Measurements from ENCODE around the gene PPP1R16B.
A peak's percentile ranks its signal among the peaks of the same experiment; 100 is the strongest.
"Not testable (repeated sequence)": the region's sequence is repeated elsewhere in the genome, so short reads cannot be mapped to it uniquely, and the experiment has no call there.

The PPP1R16B gene

DNA sequence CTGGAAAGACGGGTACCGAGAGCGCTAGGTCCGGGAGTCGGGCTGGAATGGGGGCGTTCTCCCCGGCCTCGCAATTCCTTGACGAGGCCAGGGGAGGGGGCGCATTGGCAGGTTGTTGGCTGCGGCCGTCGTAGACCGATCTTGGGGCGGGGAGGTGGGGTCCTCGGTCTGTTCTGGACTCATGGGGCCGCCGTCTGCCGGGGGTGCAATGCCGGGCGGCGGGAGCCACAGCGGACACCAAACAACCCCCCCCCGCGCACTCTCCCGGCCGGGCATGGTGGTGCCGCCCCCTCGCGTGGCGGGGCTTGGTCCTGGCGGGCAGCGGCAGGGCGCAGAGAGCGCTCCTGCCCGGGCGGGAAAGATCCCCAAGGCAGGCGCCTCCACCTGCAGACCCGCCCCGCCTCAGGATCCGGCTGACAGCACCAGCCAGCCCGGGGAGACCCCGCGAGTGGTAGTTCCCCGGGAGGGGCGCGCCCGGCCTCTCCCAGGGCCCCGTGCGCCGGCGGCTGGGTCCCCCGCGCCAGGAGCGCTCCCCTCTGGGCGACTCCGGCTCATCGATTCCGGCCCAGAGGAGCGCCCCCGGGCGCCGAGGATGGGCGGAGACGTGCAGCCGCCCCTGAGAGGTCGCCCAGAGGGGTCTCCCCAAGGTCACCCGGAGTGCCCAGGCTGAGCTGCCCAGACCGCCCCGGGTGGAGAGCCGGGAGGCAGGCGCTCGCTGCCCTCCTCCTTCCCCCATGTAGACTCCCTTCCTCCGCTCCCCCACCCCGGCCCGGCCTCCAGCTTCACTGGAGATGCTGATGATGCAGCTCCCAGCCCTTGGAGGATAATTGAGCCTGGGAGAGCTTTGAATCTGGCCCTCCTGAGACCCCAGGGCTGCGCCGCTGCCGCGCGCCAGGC, 709 bp downstream of the PPP1R16B start:
- FAIRE-seq (no peak), DNase-seq (ENCODE audit: insufficient read length, low spot score) (no peak)
- no peak for TF ChIP-seq POLR2A (IDR thresholded peaks at IDR 0.05; ENCODE audit: low read depth, low read length)

DNA sequence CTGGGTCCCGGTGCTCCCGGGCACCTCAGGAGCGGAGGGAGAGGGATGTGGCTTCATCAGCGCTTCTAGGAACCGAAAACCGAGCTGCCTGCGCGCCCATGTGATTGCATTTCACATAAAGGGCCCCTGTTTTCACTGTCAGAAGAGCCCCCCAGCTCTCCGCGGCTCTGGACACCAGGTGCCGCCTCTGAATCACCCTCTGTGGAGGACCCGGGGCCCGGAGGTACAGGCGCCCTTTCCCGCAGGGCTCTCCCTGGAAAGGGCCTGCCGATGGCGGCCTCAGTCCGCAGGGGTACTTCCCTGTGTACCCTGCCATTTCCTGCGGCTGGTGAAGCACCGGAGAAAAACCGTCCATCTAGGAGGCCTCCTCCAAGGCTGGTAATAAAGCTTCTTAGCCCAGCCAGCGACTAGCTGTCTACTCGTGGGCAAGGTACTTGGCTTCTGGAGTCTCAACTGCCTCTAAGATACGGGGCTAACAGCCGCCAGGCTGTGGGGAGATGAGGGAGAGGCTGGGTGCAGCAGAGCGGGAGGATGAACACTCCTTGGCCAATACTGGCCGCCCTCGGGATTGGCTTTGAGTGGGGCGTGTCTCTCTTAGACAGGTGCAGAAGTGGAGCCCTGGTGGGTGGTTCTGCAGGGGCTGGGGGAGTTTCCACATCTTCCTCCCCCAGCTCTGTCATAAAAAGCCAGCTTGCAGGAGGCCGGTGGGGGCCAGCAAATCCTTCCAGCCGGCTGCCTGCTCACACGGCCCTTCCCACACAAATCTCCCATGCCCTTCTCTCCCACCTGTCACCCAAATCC, 1.6 kb downstream of the PPP1R16B start:
- no peak for DNase-seq (ENCODE audit: insufficient read length, low spot score)
- FAIRE-seq, result no peak
- TF ChIP-seq POLR2A (IDR thresholded peaks at IDR 0.05; ENCODE audit: low read depth, low read length), result no peak

DNA sequence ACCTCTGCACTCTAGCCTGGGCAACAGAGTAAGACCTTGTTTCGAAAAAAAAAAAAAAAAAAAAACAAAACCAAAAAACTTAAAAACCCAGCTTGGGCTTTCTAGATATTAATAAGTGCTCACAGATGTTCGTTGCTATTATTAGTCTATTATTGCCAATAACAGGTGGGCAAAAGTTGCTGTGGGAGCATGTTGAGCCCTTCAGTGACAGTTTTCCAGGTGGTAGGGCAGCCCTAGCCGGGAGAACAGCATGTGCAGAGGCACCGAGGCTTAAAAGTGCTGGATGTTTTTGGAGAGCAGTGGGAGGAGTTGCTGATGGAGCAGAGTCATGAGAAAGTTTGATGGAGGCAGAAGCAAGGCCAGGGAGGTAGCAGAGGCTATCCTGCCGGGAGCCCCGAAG, 4.4 kb downstream of the PPP1R16B start:
- TF ChIP-seq POLR2A (IDR thresholded peaks at IDR 0.05; ENCODE audit: low read depth, low read length), result no peak
- no peak for FAIRE-seq
- DNase-seq (ENCODE audit: insufficient read length, low spot score), result no peak

DNA sequence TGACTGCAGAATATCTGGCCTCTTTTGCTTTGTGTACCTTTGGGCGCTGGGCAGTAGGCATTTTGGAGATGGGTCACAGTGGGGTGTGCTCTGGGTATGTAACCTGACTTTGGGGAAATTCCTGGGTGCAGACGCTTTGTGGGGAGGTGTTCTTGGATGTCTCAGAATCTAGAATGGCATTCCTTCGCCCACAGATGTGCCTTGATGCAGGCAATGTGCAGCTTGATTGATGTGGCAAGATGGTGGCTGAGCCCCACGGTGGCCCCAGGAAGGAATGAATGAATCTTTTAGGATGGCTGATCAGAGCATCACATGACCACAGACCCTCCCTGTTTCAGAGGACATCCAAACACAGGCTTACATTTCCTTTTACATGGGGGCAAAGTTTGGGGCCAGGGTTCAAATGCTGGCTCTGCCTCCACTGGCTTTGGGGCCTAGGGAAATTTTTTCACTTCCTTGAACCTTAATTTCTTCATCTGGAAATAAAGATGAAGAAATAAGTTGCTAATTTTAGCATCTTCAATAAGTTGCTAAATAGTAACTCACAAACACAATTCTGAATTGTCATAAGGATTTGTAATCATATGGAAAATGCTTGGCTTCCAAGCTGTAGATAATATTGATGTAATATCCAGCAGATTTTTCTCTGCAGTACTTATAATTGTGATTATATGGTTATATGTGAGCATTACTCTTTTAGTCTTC, 5.6 kb downstream of the PPP1R16B start:
- DNase-seq (ENCODE audit: insufficient read length, low spot score) (no peak), FAIRE-seq (no peak)
- TF ChIP-seq POLR2A (IDR thresholded peaks at IDR 0.05; ENCODE audit: low read depth, low read length), result no peak

DNA sequence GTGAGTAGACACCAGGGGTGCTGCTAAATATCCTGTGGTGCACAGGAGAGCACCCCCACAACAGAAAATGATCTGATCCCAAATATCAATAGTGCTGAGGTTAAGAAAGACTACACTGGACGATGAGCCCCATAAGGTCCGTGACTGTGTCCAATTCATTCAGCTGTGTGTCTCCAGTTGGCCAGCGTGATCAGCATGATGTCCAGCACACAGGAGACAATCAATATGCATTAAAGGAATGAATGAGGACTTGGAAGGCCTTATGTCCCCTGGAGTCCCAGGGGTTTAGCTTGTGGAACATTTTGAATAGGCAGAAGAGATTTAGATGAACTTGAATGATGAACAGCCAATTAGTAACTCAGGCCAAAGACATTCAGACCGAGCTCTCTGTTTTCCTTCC, 6.3 kb downstream of the PPP1R16B start:
- FAIRE-seq (no peak), DNase-seq (ENCODE audit: insufficient read length, low spot score) (no peak)
- no peak for TF ChIP-seq POLR2A (IDR thresholded peaks at IDR 0.05; ENCODE audit: low read depth, low read length)

DNA sequence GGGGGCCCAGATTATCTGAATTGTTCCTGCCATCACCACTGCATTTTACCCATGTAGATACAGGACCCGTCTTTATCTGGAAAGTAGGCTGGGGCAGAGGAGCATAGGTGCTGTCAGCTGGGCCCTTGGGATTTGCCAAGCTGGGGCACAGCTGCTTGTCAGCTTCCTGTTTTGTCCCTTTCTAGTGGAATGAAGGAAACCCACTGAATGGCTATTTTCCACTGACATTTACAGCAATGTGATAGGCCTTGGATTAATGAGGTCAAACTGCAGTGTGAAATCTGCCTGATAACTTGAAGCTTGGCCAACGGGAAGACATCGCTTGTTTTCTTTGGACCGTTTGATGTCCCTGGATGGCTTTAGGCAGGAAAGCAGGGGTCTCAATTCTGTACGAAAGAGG, 6.7 kb downstream of the PPP1R16B start:
- DNase-seq (ENCODE audit: insufficient read length, low spot score), result no peak
- FAIRE-seq, result no peak
- TF ChIP-seq POLR2A (IDR thresholded peaks at IDR 0.05; ENCODE audit: low read depth, low read length), result no peak

DNA sequence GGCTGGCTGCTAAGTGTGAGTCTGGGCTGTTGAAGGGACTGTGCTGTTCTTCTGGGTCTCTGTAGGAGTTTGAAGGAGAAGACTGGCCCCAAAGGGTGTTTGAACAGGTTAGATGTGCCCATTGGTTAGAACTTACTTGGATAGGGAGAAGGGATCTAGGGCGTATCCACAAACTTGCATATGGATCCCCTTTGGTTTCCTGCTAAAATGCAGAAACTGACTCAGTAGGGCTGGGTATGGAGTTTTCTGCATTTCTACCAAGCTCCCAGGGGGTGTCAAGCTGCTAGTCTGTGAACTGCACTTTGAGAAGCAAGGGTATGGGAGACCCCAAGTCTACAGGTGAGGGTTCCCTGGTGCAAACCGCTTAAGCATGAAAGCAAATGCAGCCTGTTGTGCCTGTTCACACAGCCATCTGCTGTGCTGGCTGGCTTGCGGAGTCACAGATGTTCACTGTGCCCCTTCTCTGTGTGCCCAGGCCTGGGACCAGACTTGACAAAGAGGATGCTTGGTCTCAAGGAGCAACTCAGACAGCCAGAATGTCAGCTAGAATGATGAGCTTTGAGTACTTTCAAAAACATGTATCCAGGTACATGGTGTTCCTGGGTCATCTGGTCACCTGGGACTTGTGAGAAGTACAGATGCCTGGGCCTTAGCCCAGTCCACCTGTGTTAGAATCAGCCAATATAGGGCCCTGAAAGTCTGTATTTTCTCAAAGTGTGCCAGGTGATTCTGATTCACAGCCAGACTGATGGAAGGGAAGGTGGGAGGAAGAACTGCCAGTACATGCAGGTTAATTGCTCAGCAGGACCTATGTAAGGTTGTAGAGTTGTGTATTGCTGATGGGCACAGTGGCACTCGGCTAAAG, 7.4 kb downstream of the PPP1R16B start:
- TF ChIP-seq POLR2A (IDR thresholded peaks at IDR 0.05; ENCODE audit: low read depth, low read length), result no peak
- DNase-seq (ENCODE audit: insufficient read length, low spot score) (no peak), FAIRE-seq (no peak)

DNA sequence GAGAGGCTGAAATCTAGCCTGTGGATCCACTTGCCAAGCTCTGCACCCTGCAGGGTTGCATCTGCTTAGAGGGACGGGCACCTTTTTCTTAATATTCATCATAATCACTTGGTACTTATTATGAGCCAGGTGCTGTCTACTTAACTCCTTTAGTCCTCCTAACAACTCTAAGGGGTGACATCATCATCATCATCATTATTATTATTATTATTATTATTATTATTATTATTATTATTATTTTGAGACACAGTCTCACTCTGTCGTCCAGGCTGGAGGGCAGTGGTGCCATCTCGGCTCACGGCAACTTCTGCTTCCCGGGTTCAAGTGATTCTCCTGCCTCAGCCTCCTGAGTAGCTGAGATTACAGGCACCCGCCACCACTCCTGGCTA, 8.1 kb downstream of the PPP1R16B start:
- not testable (repeated sequence) for FAIRE-seq; DNase-seq (ENCODE audit: insufficient read length, low spot score)

DNA sequence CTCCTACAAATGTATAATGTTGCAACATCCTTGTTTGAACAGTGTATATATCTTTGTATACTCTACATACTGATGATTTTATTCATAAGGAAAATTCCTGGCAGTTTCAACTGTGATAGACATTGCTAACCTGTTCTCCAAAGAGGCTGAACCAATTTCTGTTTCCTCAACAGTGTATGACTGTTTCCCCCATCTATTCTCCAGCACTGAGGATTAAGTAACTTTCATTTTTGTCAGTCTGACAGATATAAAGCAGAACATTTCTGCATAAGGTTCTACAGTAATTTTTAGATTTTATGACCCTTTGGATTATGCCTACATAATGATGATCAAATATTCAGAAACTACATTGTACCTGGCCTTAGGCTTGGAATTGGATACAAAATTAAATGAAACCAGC, 9.9 kb downstream of the PPP1R16B start:
- DNase-seq (ENCODE audit: insufficient read length, low spot score) (no peak), FAIRE-seq (no peak)
- TF ChIP-seq POLR2A (IDR thresholded peaks at IDR 0.05; ENCODE audit: low read depth, low read length), result no peak

DNA sequence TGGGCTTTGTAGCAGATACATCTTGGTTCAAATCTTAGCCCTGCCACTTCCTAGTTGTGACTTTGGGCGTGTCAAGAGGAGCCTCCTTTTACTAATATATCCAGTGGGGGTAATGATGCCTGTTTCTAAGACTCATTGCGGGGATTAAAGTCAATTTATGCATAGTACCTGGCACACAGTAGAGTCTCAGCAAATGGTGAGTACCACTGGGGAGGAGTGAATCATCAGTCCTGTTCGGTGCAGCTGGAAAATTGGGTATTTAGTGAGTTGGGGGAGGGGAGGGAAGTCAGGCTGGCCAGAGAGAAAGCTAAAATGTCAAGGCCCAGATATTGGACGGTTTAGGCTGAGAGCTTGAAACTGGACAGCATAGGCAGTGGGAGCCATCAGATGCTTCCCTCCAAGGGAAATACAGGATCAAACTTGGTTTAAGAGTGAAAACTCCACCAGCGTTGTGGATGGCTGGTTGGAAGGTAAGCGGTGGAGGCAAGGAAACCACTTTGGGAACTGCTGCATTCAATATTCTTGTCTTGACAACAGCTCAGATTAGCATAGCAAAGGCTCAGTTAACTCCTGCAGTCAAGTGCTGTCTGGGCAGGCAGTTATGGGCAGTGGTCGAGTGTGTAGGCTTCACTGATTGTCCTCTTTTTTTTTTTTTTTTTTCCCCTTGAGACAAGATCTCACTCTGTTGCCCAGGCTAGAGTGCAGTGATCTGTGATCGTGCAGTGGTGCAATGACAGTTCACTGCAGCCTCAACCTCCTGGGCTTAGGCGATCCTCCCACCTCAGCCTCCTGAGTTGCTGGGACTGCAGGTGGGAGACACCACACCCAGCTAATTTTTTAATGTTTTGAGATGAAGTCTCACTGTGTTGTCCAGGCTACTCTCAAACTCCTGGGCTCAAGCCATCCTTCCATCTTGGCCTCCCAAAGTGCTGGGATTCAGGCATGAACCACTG, 12.9 kb downstream of the PPP1R16B start:
- DNase-seq (ENCODE audit: insufficient read length, low spot score) (no peak), FAIRE-seq (no peak)
- TF ChIP-seq POLR2A (IDR thresholded peaks at IDR 0.05; ENCODE audit: low read depth, low read length), result no peak

DNA sequence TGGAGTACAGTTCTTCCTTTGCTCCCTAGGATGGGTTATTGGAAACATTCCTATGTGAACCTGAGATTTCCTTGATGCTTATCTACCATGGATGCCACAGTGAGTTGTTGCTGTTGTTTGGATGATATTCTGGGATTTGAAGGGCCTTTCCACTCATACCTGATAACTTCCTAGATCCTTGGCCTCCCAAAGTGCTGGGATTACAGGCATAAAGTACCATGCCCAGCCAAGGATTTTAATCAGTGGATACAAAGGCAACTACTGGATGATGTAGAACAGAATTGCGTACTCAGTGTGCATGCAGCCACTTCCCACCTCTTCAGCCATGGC, 20.0 kb downstream of the PPP1R16B start:
- no peak for TF ChIP-seq POLR2A (IDR thresholded peaks at IDR 0.05; ENCODE audit: low read depth, low read length)
- FAIRE-seq, result no peak
- no peak for DNase-seq (ENCODE audit: insufficient read length, low spot score)

DNA sequence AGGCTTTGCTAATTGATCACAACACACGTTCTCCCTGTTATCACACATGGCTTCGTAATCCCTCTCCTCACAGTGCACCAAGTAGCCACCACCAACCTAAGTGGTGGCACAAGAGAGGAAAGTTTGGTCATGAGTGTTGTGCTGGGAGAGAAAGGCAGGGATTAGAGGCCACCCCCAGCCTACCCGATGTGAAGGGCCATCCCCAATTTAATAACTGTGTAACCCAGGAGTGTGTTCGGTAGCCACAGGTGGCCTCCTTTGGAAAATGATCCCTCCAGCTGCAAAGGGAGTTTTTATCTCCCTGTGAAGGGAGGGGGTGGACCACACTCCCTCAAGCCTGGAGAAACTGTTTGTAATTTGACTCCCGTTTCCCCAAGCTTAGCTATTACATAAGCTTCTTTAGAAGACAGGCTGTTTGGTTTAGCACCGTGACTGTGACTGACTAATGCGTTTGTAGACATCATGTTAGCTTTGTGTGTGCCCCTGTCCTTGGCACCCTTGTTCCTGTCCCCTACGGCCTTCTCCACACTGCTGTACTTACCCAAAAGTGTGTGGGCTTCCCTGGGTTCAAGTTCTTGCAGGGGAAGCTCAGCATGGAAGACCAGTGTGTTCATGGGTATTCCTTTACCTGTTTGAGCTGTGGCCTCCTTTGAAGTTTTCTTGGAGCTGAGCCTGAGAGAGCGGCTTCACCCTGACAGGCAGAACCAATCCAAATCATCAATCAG, 20.6 kb downstream of the PPP1R16B start:
- TF ChIP-seq POLR2A (IDR thresholded peaks at IDR 0.05; ENCODE audit: low read depth, low read length), result no peak
- no peak for FAIRE-seq
- DNase-seq (ENCODE audit: insufficient read length, low spot score), result peak; percentile 37

Data from H54 (cell line).